H1 (cell line): ENCODE data around the gene PRCP. TPM values are rescaled to one million over a fixed set of nuclear protein-coding genes. Genes with fewer than 3 reads are reported as not detected.

Source experiments
- CTCF ChIA-PET: fragments of 300-600 bp; sonication (Branson Sonifier 250); formaldehyde crosslinking; loops from one replicate; lab custom pipeline; 2021; ENCODE audit not compliant: partially characterized antibody; lab: Charles Lee
- POLR2A ChIA-PET: fragments of 300-600 bp; sonication (Branson Sonifier 250); formaldehyde crosslinking; loops from one replicate; lab custom pipeline; 2021; ENCODE audit warnings: inconsistent platforms; ENCODE audit not compliant: partially characterized antibody; lab: Charles Lee
- DNase-seq, 2 experiments: peaks; one replicate each; pipeline versions ENCODE4 v3.0.0 to v3.0.0-alpha.2; 2010 to 2022; ENCODE audit warnings: low spot score in 2 of 2, low read depth in 1 of 2, mixed read lengths in 1 of 2
- FAIRE-seq: peaks from 2 replicates; lab custom pipeline; 2011; peaks lifted over from hg19 to GRCh38; lab: Jason Lieb, UNC
- H2AFZ ChIP-seq: 2 replicates; pipeline ENCODE4 v1.8.1; 2012; ENCODE audit warnings: low read length, inconsistent platforms
- H2AK5ac ChIP-seq: 2 replicates; pipeline ENCODE4 v1.6.1; 2013; ENCODE audit warnings: low read depth, low read length
- H2BK120ac ChIP-seq: replicated peaks from 2 replicates; pipeline ENCODE3; 2013; ENCODE audit warnings: low read depth, low read length, inconsistent platforms
- H2BK12ac ChIP-seq: 2 replicates; pipeline ENCODE4 v1.6.1; 2013; ENCODE audit warnings: low read depth, low read length
- H2BK15ac ChIP-seq: 2 replicates; pipeline ENCODE4 v1.6.1; 2013; ENCODE audit warnings: low read length
- H2BK20ac ChIP-seq: 2 replicates; pipeline ENCODE4 v1.6.1; 2013; ENCODE audit warnings: low read length
- H2BK5ac ChIP-seq: 2 replicates; pipeline ENCODE4 v1.6.1; 2013; ENCODE audit warnings: low read depth, low read length
- H3K14ac ChIP-seq: 2 replicates; pipeline ENCODE4 v1.6.1; 2013; ENCODE audit warnings: inconsistent platforms; ENCODE audit not compliant: insufficient read length
- H3K18ac ChIP-seq: 2 replicates; pipeline ENCODE4 v1.6.1; 2013; ENCODE audit warnings: low read length; ENCODE audit errors: extremely low read depth
- H3K23ac ChIP-seq: 2 replicates; pipeline ENCODE4 v1.6.1; 2013; ENCODE audit warnings: inconsistent platforms; ENCODE audit not compliant: insufficient read length
- H3K23me2 ChIP-seq: 2 replicates; pipeline ENCODE4 v1.6.1; 2013; ENCODE audit warnings: low read depth, low read length
- H3K27ac ChIP-seq: 2 replicates; pipeline ENCODE4 v1.6.1; 2011; ENCODE audit warnings: low read depth, low read length, inconsistent platforms
- H3K27me3 ChIP-seq, 4 experiments: replicated peaks in 1 of 4; 1 replicate in 1 of 4; 2 replicates in 3 of 4; pipeline versions ENCODE4 v1.6.1 to v1.8.1; 2011 to 2013; ENCODE audit warnings: low read length in 3 of 4, mild to moderate bottlenecking in 3 of 4, inconsistent platforms in 2 of 4, mixed read lengths in 2 of 4, moderate library complexity in 1 of 4; ENCODE audit not compliant: control insufficient read depth in 3 of 4, insufficient read depth in 3 of 4; ENCODE audit errors: extremely low read depth in 1 of 4
- H3K36me3 ChIP-seq, 4 experiments: 2 replicates each; pipeline versions ENCODE4 v1.6.1 to v1.8.1; 2011 to 2013; ENCODE audit warnings: mild to moderate bottlenecking in 4 of 4, low read length in 3 of 4, moderate library complexity in 2 of 4, control low read depth in 1 of 4, inconsistent platforms in 1 of 4; ENCODE audit not compliant: insufficient read depth in 4 of 4, control insufficient read depth in 2 of 4
- H3K4ac ChIP-seq: replicated peaks from 2 replicates; pipeline ENCODE3; 2013; ENCODE audit warnings: low read length, low read depth, mixed read lengths, inconsistent platforms; ENCODE audit not compliant: insufficient read length
- H3K4me1 ChIP-seq, 4 experiments: replicated peaks in 1 of 4; 1 replicate in 1 of 4; 2 replicates in 3 of 4; pipeline versions ENCODE4 v1.6.1 to v1.8.1; 2011 to 2013; ENCODE audit warnings: low read length in 3 of 4, inconsistent platforms in 2 of 4, mixed read lengths in 1 of 4; ENCODE audit not compliant: insufficient read depth in 4 of 4, control insufficient read depth in 3 of 4
- H3K4me2 ChIP-seq, 2 experiments: 2 replicates each; pipeline versions ENCODE4 v1.6.1 to v1.8.1; 2011 to 2013; ENCODE audit warnings: low read depth in 2 of 2, low read length in 2 of 2, control low read depth in 1 of 2, inconsistent platforms in 1 of 2, mild to moderate bottlenecking in 1 of 2; ENCODE audit not compliant: insufficient read depth in 1 of 2
- H3K4me3 ChIP-seq, 4 experiments: fragments of 200-600, 300-600 bp in 1 of 4; sonication (generic), shearing (Covaris generic), sonication (Bioruptor Twin) in 1 of 4; 2 replicates each; pipeline versions ENCODE4 v1.5.1 to v1.8.1; 2011 to 2016; ENCODE audit warnings: low read length in 4 of 4, low read depth in 3 of 4, control low read depth in 2 of 4, inconsistent platforms in 2 of 4, mild to moderate bottlenecking in 2 of 4, mixed read lengths in 1 of 4, moderate library complexity in 1 of 4; ENCODE audit not compliant: insufficient read depth in 2 of 4; ENCODE audit errors: extremely low read depth in 1 of 4
- H3K56ac ChIP-seq: replicated peaks from 2 replicates; pipeline ENCODE3; 2013; ENCODE audit warnings: low read depth, mild to moderate bottlenecking, mixed read lengths, low read length, inconsistent platforms; ENCODE audit not compliant: insufficient read length
- H3K79me1 ChIP-seq: 2 replicates; pipeline ENCODE4 v1.6.1; 2013; ENCODE audit warnings: low read depth, low read length, control low read depth
- H3K79me2 ChIP-seq, 2 experiments: 2 replicates each; pipeline versions ENCODE4 v1.6.1 to v1.8.1; 2012 to 2013; ENCODE audit warnings: low read length in 2 of 2, mild to moderate bottlenecking in 2 of 2, inconsistent platforms in 1 of 2; ENCODE audit not compliant: insufficient read depth in 2 of 2, control insufficient read depth in 1 of 2
- H3K9ac ChIP-seq, 4 experiments: replicated peaks in 1 of 4; 1 replicate in 1 of 4; 2 replicates in 3 of 4; pipeline versions ENCODE4 v1.6.1 to v1.8.1; 2011 to 2013; ENCODE audit warnings: low read depth in 3 of 4, low read length in 3 of 4, control low read depth in 2 of 4, mild to moderate bottlenecking in 2 of 4, moderate library complexity in 2 of 4, inconsistent platforms in 1 of 4; ENCODE audit errors: extremely low read depth in 1 of 4
- H3K9me3 ChIP-seq, 2 experiments: 2 replicates each; pipeline versions ENCODE4 v1.6.1 to v1.8.1; 2012 to 2013; ENCODE audit warnings: mild to moderate bottlenecking in 2 of 2, moderate library complexity in 2 of 2, control low read depth in 1 of 2, inconsistent platforms in 1 of 2, low read depth in 1 of 2, low read length in 1 of 2, mixed read lengths in 1 of 2; ENCODE audit not compliant: insufficient read depth in 2 of 2
- H4K20me1 ChIP-seq, 2 experiments: replicated peaks in 1 of 2; 2 replicates each; pipeline versions ENCODE3 to v1.8.1; 2011 to 2013; ENCODE audit warnings: inconsistent platforms in 2 of 2, low read length in 2 of 2, mild to moderate bottlenecking in 1 of 2; ENCODE audit not compliant: insufficient read depth in 2 of 2, control insufficient read depth in 1 of 2
- H4K5ac ChIP-seq: 2 replicates; pipeline ENCODE4 v1.6.1; 2013; ENCODE audit warnings: low read length, low read depth, mixed read lengths, inconsistent platforms; ENCODE audit not compliant: insufficient read length
- H4K8ac ChIP-seq: 2 replicates; pipeline ENCODE4 v1.8.0; 2013; ENCODE audit warnings: mild to moderate bottlenecking, moderate library complexity, low read length, inconsistent platforms; ENCODE audit not compliant: insufficient read depth; ENCODE audit errors: extremely low read depth
- H4K91ac ChIP-seq: replicated peaks from 2 replicates; pipeline ENCODE3; 2013; ENCODE audit warnings: low read length, mixed read lengths, inconsistent platforms; ENCODE audit not compliant: insufficient read length
- ATF3 ChIP-seq: IDR thresholded peaks from 2 replicates; pipeline ENCODE4 v1.6.1; 2011; ENCODE audit warnings: low read depth, mild to moderate bottlenecking, low read length; ENCODE audit not compliant: insufficient read depth
- CEBPB ChIP-seq: IDR thresholded peaks from 2 replicates; pipeline ENCODE4 v1.6.1; 2012; ENCODE audit warnings: low read depth, low read length
- GTF2F1 ChIP-seq: IDR thresholded peaks from 2 replicates; pipeline ENCODE4 v1.6.1; 2012; ENCODE audit warnings: low read depth, low read length, improper control_type of control experiment, borderline replicate concordance
- HDAC6 ChIP-seq: IDR thresholded peaks from one replicate; pipeline ENCODE4 v1.7.1; 2012; ENCODE audit warnings: low read depth, mild to moderate bottlenecking, inconsistent platforms, low read length, moderate library complexity
- KDM5A ChIP-seq: fragments of 200-600 bp; IDR thresholded peaks from 2 replicates; pipeline ENCODE4 v1.7.1; 2012; ENCODE audit warnings: mild to moderate bottlenecking, low read length, inconsistent platforms, mixed read lengths
- NANOG ChIP-seq: IDR thresholded peaks from 2 replicates; pipeline ENCODE4 v1.6.1; 2011; ENCODE audit warnings: low read length, low read depth, mild to moderate bottlenecking, inconsistent platforms; ENCODE audit not compliant: insufficient read depth, poor library complexity, severe bottlenecking
- POLR2AphosphoS5 ChIP-seq: IDR thresholded peaks from 2 replicates; pipeline ENCODE4 v1.6.1; 2011; ENCODE audit warnings: low read depth, low read length
- RAD21 ChIP-seq, 2 experiments: IDR thresholded peaks in 1 of 2; conservative IDR thresholded peaks in 1 of 2; 2 replicates each; pipeline ENCODE4 v1.6.1; 2011; ENCODE audit warnings: low read depth in 2 of 2, low read length in 2 of 2, improper control_type of control experiment in 1 of 2, inconsistent platforms in 1 of 2, mild to moderate bottlenecking in 1 of 2, moderate library complexity in 1 of 2
- RBBP5 ChIP-seq: IDR thresholded peaks from 2 replicates; pipeline ENCODE4 v1.7.1; 2012; ENCODE audit warnings: low read depth, mild to moderate bottlenecking, inconsistent platforms, low read length, moderate library complexity, borderline replicate concordance
- SAP30 ChIP-seq: fragments of 300-600 bp; sonication (generic); IDR thresholded peaks from 2 replicates; pipeline ENCODE4 v1.7.1; 2012; ENCODE audit warnings: low read length, moderate library complexity, mild to moderate bottlenecking, inconsistent platforms; ENCODE audit not compliant: insufficient read depth, insufficient replicate concordance
- WGBS, 2 experiments: shearing (Covaris generic) in 1 of 2; methylation state at CpG; one replicate each; pipeline versions ENCODE4 v1.1.6 to v1.1.7; 2013 to 2015; ENCODE audit warnings: low lambda C conversion rate in 2 of 2, mixed read lengths in 2 of 2, inconsistent platforms in 1 of 2, low coverage in 1 of 2, missing lambda C conversion rate in 1 of 2; ENCODE audit not compliant: insufficient replicate concordance in 2 of 2, insufficient coverage in 1 of 2, insufficient read length in 1 of 2; ENCODE audit errors: extremely low coverage in 1 of 2, missing lambda C conversion rate in 1 of 2; 5-methylcytosine and 5-hydroxymethylcytosine counted together
- polyA plus RNA-seq, 7 experiments: library from polyadenylated mRNA; depleted of rRNA in 3 of 7; stranded (reverse) in 5 of 7; unstranded in 2 of 7; fragments of >200 nt in 5 of 7; fragments of 200-250 nt in 2 of 7; gene quantifications; 1 replicate in 5 of 7; 2 replicates in 1 of 7; 4 replicates in 1 of 7; pipeline versions ENCODE4 v1.2.1 to v1.2.3, GENCODE V29; 2011 to 2013; ENCODE audit warnings: missing spikeins in 2 of 7, mixed read lengths in 2 of 7
- total RNA-seq: library from RNA; stranded (reverse); fragmentation: NEBNext Ultra II Directional; extraction: Animal tissue kit (Norgen Biotek cat#: 25700); gene quantifications from 2 replicates; pipeline ENCODE4 v1.2.1, GENCODE V29; 2021
- TF ChIP-seq, protein P1 (sequence below): IDR thresholded peaks from 2 replicates; pipeline ENCODE4 v1.6.1; 2012; ENCODE audit warnings: inconsistent platforms

Gene PRCP
- total and polyA plus RNA-seq, 2 of the 8 experiments (the other 6 are each of a cell fraction or from before 2014, with no cell fraction given): 63.8 to 84.4 TPM

DNA sequence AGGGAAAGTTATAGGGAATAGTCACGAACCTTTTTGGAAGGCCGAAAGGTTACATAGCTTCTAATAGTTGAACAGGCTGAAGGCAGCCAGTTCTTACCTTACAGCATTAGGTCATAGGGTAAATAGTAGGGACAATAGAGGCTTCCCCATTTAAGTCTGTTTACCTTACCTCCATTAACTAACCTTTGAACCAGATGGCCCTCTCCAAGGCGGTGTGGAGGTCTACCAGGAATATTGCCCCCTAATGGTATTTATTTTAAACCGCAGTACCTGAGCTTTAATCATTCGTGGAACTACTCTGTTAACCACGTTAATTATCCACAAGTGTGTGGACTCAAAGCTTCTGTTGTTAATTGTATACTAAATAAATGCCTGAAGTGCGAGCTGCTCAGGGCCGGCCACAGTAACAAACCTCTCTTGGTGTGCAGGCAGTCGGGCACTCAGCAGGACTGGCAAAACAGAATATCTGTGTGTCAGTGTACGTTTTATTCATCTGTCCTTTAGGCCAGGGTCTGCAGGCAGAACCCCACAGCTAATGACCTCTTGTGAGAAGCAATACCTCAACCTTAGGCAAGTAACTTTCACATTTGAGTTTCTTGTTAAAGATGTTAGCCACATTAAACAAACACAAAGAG lies 81.7 kb downstream of the PRCP start:
- no peak for FAIRE-seq
- Histone ChIP-seq H3K79me2 (no peaks in the 10 kb centered on the region), H2AK5ac (no peak overlapping the region), H3K4me2 (no peak overlapping the region), H3K23me2 (no peaks in the 10 kb centered on the region), H3K14ac (no peak overlapping the region), H3K27me3 (peaks cover 0 to 1% (median 0%) of the 10 kb centered on the region in 4 experiments; a peak in 1 of 7 replicates), H2BK15ac (no peak overlapping the region), H3K4me1 (peaks cover 2 to 4% (median 4%) of the 10 kb centered on the region in 4 experiments; a peak in 4 of 7 replicates), H4K5ac (no peak overlapping the region), H4K91ac (no peak overlapping the region), H2BK120ac (no peak overlapping the region), H3K36me3 (no peaks in the 10 kb centered on the region), H3K79me1 (no peaks in the 10 kb centered on the region), H2BK5ac (no peak overlapping the region), H3K9ac (no peak overlapping the region), H3K23ac (no peak overlapping the region), H3K9me3 (no peaks in the 10 kb centered on the region), H2BK20ac (no peak overlapping the region), H3K27ac (no peak overlapping the region), H3K4me3 (no peak overlapping the region), H3K56ac (no peak overlapping the region), H2AFZ (no peak overlapping the region), H4K8ac (no peak overlapping the region), H3K4ac (no peak overlapping the region), H4K20me1 (no peaks in the 10 kb centered on the region), H3K18ac (no peak overlapping the region), H2BK12ac (no peak overlapping the region)
- WGBS, 2 experiments: 83% methylated on average over 10 of the region's 10 CpGs; no CpG with 5 or more reads in 1 of the 2 experiments
- ChIA-PET CTCF (interaction anchor here (0.6 to 3.4 kb wide), 17 partner anchors 8 to 442 kb away, joined by 3 to 18 read pairs (median 3); no protein-coding TSS in a partner anchor), POLR2A (interaction anchor here (1.2 kb wide), 1 partner anchor 467 kb away, joined by 3 read pairs; no protein-coding TSS in a partner anchor)
- no peak for DNase-seq
- TF ChIP-seq POLR2AphosphoS5 (no peak), HDAC6 (no peak), GTF2F1 (no peak), RAD21 (IDR thresholded peaks at IDR 0.05 in 1 of 2, conservative IDR thresholded peaks at IDR 0.05 in 1 of 2; ENCODE audit: low read depth in 2 of 2, low read length in 2 of 2) (peak in 1 of 2 experiments; percentile 27; a peak in 1 of 4 replicates), ATF3 (no peak), KDM5A (no peak), CEBPB (no peak), RBBP5 (no peak), NANOG (no peak), SAP30 (no peak)
- TF ChIP-seq, protein P1, sequence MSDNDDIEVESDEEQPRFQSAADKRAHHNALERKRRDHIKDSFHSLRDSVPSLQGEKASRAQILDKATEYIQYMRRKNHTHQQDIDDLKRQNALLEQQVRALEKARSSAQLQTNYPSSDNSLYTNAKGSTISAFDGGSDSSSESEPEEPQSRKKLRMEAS: no peak
